HG03521 (cell line): ENCODE results near the gene DTX1.

ENCODE experiments used
- ATAC-seq: cut with Tn5 transposase; IDR thresholded peaks from one replicate; pipeline ENCODE4 v1.9.1; 2021; ENCODE audit warnings: mild to moderate bottlenecking, moderate library complexity; ENCODE audit not compliant: unreplicated experiment

The DTX1 gene

DNA sequence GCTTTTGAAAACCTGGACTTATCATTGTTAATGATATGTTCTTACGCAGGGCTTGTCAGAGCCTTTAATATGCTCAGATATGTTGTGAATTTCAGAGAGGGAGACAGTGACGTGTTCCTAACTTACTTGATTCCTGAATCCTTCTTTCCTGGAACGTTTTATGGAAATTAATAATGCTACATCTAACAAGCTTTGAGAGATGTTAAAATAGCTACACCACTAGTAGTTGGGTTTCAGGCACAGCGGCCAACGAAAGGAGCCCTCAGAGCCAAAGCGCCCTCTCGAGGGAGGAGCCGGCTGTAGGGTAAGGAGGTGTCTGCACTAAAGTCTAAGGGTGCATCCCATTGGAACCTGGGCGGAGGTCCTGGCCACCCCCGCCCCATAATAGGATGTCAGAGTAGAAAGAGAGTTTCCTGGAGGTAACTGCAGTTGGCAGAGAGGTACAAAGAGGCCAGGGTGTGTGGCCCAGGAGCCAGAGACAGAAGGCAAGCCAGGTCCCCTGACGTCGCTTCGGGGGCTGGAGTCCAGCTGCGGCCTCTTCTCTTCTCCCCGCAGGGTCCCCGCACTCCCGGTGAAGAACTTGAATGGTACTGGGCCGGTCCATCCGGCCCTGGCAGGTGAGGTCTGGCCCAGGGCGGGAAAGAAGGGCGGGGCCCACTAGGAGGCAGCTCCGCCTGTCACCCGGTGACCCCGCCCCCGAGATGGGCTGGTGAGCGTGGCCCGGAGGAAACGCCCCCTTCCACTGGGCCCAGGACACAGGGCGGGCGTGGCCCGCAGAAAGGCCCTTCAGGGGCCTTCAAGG is 36.3 kb downstream of the DTX1 start:
- no peak for ATAC-seq

DNA sequence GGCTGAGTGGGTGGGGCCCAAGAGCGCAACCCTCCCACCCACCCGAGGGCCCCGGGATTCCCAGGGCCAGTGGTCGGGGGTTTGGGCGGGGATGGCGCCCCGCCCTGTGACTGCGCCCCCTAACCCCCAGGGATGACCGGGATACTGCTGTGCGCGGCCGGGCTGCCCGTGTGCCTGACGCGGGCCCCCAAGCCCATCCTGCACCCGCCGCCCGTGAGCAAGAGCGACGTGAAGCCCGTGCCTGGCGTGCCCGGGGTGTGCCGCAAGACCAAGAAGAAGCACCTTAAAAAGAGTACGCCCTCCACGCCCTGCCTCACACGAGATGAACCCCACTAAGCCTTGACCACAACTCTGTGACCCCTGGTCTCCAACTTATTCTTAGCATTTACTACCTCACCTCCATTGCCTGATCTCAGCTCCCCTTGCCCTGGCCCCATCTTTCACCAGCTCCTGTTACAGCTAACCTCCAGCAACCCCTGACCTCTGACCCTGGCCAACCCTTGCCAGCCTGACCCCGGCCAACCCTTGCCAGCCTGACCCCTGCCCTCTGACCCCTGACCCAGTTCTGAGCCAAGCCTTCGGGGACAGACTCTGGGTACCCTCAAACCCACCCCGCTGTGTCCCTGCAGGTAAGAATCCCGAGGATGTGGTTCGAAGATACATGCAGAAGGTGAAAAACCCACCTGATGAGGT is 37.0 kb downstream of the DTX1 start:
- no peak for ATAC-seq

DNA sequence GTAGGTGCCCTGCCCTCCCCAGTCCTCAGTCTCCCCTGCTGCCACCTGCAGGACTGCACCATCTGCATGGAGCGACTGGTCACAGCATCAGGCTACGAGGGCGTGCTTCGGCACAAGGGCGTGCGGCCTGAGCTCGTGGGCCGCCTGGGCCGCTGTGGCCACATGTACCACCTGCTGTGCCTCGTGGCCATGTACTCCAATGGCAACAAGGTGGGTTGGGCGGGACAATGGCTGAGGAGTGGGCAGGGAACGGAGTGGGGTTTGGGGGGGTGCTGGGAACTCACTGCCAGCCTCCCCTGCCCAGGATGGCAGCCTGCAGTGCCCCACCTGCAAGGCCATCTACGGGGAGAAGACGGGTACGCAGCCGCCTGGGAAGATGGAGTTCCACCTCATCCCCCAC is 38.2 kb downstream of the DTX1 start:
- ATAC-seq = no peak

DNA sequence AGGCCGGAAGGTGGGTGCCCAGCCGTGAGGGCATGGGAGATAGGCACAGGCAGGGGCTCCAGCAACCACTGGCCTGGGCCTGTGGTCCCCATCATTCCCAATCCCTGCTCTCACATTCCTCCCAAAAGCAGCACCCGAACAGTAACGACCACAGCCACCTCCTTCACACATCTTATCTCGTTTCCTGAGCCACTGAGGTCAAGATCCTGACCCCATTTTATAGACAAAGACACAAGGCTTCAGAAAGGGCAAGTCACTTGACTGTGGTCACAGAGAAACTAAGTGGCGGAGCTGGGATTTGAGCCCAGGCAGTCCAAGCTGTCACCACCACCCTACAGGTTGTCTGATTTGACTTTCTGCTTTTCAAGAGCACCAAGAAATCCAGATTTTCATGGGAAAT is 38.9 kb downstream of the DTX1 start:
- no peak for ATAC-seq

DNA sequence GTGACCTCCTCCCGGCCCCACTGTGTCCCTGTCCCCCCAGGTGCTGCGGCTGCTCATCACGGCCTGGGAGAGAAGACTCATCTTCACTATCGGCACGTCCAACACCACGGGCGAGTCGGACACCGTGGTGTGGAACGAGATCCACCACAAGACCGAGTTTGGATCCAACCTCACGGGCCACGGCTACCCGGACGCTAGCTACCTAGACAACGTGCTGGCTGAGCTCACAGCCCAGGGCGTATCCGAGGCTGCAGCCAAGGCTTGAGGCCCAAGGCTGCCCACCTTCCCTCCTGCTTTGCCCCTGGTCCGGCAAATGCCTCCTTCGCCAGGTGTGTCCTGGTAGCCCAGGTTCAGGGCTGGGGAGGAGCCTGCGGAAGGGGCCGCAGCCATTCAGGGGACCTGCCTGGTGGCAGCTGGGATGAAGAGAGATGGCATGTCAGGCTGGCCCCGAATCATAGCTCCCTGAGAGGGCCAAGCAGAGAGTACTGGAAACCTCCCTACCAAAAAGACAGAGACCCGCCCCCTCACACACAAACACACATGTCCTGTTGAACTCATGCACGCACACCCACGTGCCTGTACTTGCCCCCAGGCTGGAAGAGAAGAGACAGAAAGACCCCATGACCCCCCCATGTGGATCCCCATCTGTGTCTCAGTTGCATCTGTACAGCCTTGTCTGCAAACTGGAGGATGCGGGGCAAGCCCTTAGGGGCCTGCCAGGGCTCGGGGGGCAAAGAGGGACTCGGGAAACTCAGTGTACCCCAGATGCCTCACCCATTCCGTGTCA is 40.3 kb downstream of the DTX1 start:
- no peak for ATAC-seq

DNA sequence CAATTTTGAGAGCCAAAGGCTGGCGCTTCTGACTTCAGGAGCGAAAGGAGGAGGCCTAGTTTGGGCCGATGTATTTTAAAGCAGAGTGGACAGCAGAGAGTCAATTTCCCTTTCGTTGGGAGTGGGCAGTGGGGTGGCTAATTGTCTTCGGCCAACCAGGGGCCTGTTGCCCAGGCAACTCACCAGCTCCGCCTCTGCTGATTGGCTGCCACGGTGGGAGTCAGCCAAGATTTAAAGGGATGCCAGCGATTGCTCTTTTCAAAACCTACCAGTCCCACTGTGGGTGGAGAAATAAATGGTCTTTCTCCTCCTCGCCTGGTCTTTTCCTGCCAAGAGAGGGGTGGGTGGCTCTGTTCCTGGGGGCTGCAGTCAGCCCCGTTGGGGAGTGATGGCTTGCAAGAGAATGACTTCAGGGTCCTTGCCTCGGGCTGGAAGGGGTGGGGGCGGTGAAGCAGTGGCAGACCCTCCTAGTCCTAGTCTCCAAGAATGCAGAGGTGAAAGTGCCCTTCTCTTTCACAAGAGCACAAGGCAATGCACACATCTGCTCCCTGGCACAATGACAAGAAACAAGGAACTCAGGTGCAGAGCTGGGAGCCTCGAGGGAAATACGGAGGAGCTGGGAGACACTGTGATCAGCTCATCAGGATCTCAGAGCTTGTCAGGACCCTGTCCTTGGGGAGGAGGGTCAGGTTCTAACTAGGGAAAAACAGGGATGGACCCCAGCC is 41.3 kb downstream of the DTX1 start:
- ATAC-seq = no peak

DNA sequence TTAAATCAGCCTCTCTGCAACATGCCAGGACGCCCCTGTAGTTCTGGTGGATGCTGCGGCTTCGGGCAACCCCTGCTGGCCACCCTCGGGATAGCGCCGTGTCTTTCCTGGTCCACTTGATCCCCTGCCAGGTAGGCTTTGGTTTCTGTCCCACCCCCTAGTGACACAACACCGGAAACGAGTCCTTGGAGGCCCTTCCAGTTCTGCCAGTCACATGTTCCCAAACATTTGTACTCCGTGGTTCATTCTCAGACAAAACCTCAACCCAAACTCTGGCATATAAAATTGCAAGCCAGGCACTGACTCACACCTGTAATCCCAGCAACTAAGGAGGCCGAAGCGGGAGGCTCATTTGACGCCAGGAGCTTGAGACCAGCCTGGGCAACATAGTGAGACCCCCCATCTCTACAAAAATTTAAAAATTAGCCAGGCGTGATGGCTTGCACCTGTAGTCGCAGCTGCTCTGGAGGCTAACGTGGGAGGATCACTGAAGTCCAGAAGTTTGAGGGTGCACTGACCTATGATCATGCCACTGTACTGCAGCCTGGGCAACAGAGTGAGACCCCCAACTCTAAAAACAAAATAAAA is 42.0 kb downstream of the DTX1 start:
- no peak for ATAC-seq

DNA sequence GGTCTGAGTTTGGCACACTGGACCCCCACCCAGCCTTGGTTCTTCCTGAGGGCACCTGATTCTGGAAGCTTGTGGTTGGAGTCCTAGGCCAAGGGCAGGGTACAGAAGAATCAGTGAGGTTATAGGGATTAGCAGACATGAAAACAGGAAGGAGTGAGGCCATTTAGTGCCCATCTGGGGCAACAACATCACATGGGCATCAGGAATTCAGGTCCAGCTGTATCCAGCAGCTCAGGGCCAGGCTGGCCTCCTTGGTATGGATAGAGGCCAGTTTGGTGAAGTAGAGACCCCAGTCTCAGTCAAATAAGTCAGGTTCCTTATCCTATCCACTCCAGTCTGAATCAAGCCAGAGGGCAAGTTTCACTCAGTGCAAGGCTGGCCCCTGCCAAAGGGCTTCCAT is 42.8 kb downstream of the DTX1 start:
- no peak for ATAC-seq

DNA sequence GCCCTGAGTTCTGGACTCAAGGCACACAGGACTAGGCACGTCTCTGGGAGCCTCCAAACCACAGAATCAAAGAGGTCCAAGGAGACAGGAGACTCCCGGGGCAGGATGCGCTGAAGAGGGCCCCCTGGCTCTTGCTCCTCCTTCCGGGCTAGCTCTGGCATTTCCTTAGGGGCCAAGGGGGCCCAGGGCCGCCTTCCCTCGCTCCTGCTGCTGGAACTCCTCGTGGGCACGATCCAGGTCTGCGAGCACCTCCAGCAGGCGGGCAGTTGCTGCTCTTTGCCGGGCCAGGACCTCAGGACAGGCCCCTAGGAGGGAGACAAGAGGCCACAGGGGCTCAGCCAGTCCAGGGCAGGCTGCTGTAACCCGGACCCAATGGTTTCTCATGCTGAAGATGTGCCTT is 43.2 kb downstream of the DTX1 start:
- ATAC-seq = no peak

DNA sequence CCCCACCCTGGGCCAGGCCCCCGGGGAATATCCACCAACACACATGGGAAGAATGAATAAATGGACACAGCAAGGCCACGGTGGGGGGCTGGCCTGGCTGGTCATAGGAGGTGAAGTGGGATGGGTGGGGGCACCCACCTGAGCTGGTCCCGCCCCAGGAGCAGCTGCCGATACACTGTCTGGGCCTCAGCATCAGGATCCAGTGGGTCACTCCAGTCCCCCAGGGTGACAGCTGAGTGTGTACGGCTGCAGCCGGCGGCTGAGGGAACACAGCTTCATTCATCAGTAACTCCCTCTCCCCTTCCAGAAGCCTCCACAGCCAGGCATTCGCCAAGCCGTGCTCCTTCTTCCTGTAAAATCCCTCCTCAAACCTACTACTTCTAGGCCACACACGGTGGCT is 45.2 kb downstream of the DTX1 start:
- no peak for ATAC-seq

DNA sequence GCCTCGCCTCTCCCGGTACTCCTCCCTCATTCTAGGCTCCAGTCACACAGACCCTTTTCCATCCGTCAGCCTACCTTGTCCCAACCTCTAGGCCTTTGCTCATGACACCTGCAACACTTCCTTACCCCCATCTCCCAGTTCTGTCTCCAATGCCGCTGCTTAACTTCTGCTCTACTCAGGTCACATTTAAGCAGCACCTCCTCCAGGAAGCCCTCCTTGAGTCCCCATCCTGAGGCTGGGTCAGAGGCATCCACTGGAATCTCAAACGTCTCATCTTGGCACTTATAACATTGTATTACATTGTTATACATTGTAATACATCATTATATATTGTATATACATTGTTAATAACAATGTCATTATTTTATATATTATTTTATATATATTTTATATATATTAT is 46.3 kb downstream of the DTX1 start:
- ATAC-seq = no peak

DNA sequence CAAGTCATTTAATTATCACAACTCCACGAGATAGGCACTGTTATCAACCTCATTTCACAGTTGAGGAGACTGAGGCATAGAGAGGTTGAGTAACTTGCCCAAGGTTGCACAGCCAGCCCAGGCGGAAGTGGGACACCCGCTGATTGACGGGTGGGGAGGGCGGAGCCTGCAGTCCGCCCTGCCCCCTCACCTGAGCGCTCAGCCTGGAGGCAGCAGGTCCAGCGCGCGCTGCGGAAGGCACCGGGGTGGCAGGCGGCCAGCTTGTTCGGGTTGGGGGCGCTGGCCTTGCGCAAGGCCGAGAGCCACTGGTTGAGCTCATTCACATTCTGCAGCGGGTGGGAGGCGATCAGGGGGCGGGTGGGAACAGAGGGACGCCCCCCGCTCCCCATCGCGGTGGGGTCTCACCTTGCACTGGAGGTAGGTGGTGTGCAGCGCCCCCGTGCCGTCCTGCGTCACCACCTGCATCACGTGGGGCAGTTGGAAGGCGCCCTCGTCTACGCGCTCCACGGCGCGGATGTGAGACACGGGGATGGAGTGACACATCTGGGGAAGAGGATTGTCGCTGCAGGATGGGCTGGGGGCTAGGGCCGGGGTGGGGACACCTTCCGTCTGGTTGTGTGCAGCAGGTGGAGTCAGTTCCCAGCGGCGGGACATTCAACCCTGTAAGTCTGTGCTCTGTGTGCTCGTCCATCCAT is 47.4 kb downstream of the DTX1 start:
- ATAC-seq = no peak

DNA sequence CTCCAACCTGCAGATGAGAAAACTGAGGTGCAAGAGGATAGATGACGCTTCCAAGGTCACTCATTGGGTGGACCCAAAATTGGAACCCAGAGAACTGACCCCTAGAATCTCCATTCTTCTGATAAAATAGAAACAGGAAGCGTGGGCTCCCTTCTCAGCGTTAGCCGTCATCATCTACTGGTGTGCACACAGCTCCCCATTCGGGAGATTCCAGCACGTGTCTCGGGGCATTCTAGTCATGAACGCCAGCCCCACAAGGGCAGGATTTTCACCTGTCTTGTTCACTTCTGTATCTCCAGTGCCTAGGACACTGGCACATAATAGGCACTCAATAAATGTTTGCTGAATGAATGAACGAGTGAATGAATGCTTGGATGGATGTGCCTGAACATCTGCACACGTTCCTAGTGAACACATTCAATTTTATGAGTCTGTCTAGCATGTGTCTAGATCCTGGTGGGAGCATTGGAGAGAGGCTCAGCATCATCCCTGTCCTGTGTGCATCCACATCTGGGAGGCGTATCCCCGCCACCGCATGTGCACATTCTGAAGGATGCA is 48.5 kb downstream of the DTX1 start:
- ATAC-seq = no peak

DNA sequence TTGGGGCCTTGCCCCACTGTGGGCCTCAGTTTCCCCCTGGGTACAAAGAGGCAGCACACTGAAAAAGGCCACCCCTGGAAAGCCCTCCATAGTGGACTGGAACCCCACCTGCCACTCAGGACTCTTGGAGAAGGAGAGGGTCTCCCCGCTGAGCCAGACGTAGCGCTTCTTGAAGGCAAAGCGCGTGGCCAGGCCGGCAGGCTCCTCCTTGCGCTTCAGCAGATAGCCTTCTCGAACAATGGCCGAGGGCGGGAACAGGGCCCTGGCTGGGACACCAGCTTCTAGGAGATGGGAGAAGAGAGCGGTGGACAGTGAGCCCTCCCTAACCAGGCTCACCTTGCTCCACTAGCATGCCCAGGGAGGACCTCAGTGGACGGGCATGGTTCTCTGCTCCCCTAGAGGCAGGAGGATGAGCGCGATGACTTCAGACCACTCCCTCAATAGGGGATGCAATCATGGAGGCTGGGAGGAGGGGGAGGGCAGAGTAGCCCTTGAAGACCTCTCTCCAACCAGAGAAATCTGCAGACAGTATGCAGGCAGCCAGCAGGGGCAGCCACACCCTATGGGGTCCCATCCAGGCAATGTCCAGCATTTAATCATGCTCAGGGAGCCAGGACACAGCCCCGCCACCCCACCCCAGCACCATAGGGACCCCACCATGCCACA is 49.2 kb downstream of the DTX1 start:
- ATAC-seq = no peak

DNA sequence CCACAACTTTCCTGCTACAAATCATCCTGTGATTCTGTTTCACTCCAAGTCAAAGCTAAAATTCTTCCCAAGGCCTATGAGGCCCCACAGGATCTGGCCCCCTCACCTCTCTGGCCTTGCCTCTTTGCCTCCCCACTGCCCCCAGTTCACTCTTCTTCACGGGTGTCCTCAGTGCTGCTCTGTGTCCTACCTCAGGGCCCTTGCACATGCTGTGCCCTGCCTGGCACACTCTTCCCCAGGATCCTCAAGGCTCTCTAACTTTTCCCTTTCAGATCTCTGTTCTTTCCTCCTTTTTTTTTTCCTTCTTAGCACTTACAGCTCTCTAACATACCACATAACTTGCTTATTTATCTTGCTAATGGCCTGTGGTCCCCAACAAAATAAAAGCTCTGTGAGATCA is 49.8 kb downstream of the DTX1 start:
- ATAC-seq = no peak

DNA sequence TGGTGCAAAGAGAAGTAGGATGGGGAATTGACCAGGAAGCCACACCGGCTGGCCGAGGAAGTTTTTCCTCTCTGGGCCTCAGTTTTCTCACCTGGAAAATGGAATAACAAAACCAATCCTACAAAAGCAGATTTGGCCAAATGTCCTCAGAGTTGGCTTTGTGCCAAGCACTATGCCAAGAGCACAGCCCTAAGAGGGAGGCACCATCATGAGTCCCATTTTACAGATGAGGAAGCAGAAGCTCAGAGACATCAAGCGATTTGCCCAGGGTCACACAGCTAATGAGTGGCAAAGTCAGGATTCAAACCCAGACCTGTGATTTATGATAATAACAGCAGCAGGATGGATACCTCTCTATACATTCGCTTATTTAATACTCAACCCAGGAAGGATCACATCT is 51.8 kb downstream of the DTX1 start:
- ATAC-seq = no peak

DNA sequence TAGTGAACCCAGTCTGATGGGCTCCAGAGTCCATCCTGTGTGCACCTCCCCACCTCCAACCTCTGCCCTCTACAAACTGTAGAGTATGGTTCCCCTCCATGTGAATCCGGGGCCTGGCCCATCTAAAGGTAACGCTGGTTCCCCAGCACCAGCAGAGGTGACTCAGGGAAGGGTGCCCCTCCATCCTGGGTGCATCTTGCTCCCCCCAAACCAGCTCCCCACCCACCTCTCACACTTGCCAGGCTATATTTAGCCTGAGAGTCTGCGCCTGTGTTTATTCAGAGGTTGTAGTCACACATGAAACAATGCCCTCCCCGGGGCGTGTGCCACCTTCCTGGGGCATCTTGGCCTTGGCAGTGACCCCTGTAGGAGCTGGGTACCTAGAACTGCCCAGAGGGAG is 52.8 kb downstream of the DTX1 start:
- ATAC-seq = no peak

DNA sequence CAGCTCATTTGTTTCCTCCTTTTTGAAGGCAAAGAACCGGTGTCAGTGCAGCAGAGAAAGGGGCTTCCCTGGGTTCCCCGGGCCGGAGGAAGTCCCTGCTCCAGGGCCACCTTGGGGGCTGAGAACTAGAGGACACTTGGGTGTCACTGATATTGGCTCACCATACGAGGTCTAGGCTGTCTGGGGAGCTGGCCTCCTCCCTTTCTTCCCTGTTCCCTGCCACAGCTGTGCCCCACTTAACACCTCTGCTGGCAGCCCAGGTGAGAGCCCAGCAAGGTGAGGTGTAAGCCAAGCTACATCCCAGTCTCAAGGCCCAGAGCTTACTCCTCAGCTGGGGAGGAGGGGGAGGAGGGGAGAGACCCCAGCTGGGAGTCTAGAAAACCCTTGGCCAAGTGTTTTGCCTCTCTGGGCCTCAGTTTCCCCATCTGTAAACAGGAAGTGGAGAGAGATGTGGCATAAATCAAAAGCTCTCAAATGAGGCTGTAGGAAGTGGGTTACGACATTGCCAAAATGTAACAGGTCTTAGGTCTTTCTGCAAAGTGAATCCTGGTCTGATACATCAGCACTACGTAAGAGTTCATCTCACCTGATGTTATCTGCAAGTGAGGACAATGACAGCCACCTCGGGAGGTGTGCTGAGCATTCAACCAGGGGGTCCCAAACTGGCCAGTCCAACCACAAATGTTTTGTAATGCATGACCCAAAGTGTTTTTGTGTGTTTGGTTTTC is 53.5 kb downstream of the DTX1 start:
- ATAC-seq = no peak

DNA sequence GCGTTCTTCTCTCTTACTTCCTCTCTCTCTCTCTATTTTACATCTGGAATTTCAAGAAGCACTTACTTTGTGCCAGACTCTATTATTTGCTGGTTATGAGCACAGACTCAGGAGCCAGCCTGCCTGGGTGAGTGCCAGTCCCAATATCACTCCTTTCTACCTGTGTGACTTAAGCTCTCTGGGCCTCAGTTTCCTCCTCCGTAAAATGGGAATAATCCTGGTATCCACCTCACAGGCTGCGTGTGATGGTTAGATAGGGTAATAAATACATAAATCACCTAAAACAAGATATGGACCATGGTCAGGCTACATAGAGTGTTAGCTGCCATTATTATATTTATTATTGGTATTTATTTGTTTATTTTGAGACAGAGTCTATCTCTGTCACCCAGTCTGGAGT is 54.7 kb downstream of the DTX1 start:
- ATAC-seq = no peak
